ENCODE measurements around the gene DAB2IP.

Gene DAB2IP

DNA sequence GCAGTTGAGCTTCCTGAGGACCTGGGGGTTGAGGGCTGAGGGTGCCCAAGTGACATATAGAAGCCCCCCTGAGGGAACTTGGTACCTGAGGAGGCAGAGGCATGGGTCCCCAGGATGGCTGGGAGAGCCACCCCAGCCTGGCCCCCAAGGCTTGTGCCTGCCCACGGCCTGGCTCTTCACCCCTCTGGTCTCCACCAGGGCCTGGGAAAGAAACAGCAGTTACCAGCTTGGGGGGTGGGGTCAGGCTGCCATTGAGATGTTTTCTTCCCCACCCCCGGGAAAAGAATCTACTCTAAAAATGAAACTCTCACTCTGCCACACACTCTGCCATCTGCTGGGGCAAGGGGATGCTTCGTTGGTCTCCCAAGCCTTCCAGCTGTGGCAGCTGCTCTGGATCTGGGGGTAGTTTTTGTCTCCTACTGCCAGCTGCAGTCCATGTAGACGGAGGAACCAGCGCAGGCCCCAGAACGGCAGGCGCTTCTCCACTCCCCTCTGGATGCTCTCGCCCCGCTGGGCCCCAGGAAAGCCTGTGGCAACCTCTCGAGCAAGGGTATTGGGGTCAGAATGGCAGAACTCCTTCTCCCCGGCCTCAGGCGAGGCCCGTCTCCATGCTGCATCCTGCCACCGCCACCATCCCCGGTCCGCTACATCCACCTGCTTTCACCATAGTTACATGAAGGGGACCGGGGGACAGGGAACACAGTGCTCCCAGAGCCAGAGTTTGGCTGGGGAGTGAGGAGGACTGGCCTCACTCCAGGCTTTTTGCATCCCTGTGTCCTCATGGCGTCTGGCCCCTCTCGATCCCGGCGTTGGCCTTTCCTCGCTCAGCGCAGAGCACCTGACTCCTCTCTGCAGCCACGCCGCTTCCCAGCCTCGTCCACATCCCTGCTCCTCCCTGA is 123.5 kb downstream of the DAB2IP start:
- H3K36me3 ChIP-seq (ENCODE audit: control insufficient read depth, insufficient read depth, low read length): peaks cover 48% of the 10 kb centered on the region
- H3K9me3 ChIP-seq (ENCODE audit: control insufficient read depth, low read length): no peaks in the 10 kb centered on the region
- H3K4me1 ChIP-seq (ENCODE audit: control insufficient read depth, insufficient read depth, low read length): peaks cover 14% of the 10 kb centered on the region
- WGBS, 2 experiments: 94 to 95% methylated on average over 26 of the region's 26 CpGs
- H3K27ac ChIP-seq (ENCODE audit: insufficient read depth, low read depth, low read length, poor library complexity, severe bottlenecking): no peak overlapping the region
- H3K27me3 ChIP-seq (ENCODE audit: control insufficient read depth, insufficient read depth, low read length, poor library complexity, severe bottlenecking): no peaks in the 10 kb centered on the region
- no peak overlapping the region for H3K4me3 ChIP-seq (ENCODE audit: insufficient read depth, low read depth, low read length)

GRCh38 chr9:121776001-121776738 is 124.7 kb downstream of the DAB2IP start:
- Histone ChIP-seq H3K27ac (ENCODE audit: insufficient read depth, low read depth, low read length, poor library complexity, severe bottlenecking) (no peak overlapping the region), H3K4me3 (ENCODE audit: insufficient read depth, low read depth, low read length) (no peak overlapping the region), H3K9me3 (ENCODE audit: control insufficient read depth, low read length) (no peaks in the 10 kb centered on the region), H3K27me3 (ENCODE audit: control insufficient read depth, insufficient read depth, low read length, poor library complexity, severe bottlenecking) (no peaks in the 10 kb centered on the region), H3K36me3 (ENCODE audit: control insufficient read depth, insufficient read depth, low read length) (peaks cover 46% of the 10 kb centered on the region), H3K4me1 (ENCODE audit: control insufficient read depth, insufficient read depth, low read length) (peaks cover 26% of the 10 kb centered on the region)
- 96% methylated on average over 23 of the region's 23 CpGs for WGBS, 2 experiments

DNA sequence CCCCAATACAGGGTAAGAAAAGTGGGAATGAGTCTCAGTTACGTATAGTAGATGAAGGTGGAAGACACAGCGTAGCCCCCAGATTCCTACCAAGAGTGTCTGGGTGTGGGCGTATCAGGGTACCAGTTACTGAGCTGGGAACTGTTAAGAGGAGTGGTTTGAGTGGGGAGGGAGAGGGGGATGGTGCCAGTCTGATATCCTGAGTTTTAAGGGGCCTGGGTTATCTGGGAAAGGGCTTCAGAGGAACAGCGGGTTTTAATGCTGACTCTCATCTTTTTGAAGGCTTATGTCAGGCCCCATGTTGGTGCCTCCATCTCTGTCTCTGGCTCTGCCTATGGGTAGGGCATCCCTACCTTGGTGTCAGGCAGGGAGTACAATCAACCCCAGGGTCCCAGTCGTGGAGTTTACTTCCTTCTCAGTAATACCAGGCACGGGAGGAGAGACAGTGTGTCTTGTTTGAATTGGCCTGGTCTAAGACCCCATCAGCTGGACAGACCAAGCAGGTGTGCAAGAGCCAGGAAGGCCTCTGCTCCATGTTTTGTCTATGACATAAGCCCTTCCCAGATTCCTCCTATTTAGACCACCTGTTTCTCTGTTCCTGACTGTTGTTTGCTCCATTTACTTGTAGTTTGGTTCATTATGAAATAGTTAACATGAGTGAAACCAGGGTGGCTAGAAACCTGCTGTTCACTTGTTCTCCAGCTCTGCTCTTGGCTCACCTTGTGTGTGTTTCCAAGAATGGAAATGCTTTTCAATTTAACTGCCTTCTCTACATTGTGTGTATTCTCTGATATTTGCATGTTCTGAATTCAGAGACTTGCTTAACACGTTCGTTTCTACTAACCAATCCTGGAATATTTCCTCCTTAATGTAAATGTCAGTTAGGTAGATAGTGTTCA is 125.6 kb downstream of the DAB2IP start:
- H3K27ac ChIP-seq (ENCODE audit: insufficient read depth, low read depth, low read length, poor library complexity, severe bottlenecking): no peak overlapping the region
- no peaks in the 10 kb centered on the region for H3K9me3 ChIP-seq (ENCODE audit: control insufficient read depth, low read length)
- peaks cover 44% of the 10 kb centered on the region for H3K36me3 ChIP-seq (ENCODE audit: control insufficient read depth, insufficient read depth, low read length)
- H3K4me3 ChIP-seq (ENCODE audit: insufficient read depth, low read depth, low read length): no peak overlapping the region
- WGBS, 2 experiments: 93 to 95% methylated on average over 6 to 8 of the region's 8 CpGs
- no peaks in the 10 kb centered on the region for H3K27me3 ChIP-seq (ENCODE audit: control insufficient read depth, insufficient read depth, low read length, poor library complexity, severe bottlenecking)
- peaks cover 22% of the 10 kb centered on the region for H3K4me1 ChIP-seq (ENCODE audit: control insufficient read depth, insufficient read depth, low read length)

GRCh38 chr9:121778252-121779225 is 127.1 kb downstream of the DAB2IP start:
- Histone ChIP-seq H3K27ac (ENCODE audit: insufficient read depth, low read depth, low read length, poor library complexity, severe bottlenecking) (peak overlapping the region; percentile 86), H3K4me3 (ENCODE audit: insufficient read depth, low read depth, low read length) (no peak overlapping the region), H3K4me1 (ENCODE audit: control insufficient read depth, insufficient read depth, low read length) (peaks cover 32% of the 10 kb centered on the region), H3K36me3 (ENCODE audit: control insufficient read depth, insufficient read depth, low read length) (peaks cover 46% of the 10 kb centered on the region), H3K9me3 (ENCODE audit: control insufficient read depth, low read length) (no peaks in the 10 kb centered on the region), H3K27me3 (ENCODE audit: control insufficient read depth, insufficient read depth, low read length, poor library complexity, severe bottlenecking) (no peaks in the 10 kb centered on the region)
- WGBS, 2 experiments: 81 to 89% methylated on average over 2 to 3 of the region's 4 CpGs

- Histone ChIP-seq H3K27me3 (ENCODE audit: control insufficient read depth, insufficient read depth, low read length, poor library complexity, severe bottlenecking) (no peaks in the 10 kb centered on the region), H3K36me3 (ENCODE audit: control insufficient read depth, insufficient read depth, low read length) (peaks cover 42% of the 10 kb centered on the region), H3K27ac (ENCODE audit: insufficient read depth, low read depth, low read length, poor library complexity, severe bottlenecking) (peak overlapping the region; percentile 86), H3K4me1 (ENCODE audit: control insufficient read depth, insufficient read depth, low read length) (peaks cover 42% of the 10 kb centered on the region), H3K9me3 (ENCODE audit: control insufficient read depth, low read length) (no peaks in the 10 kb centered on the region), H3K4me3 (ENCODE audit: insufficient read depth, low read depth, low read length) (no peak overlapping the region)
- 52 to 53% methylated on average over 12 to 13 of the region's 13 CpGs for WGBS, 2 experiments
These were observed 128.1 kb downstream of the DAB2IP start for GRCh38 chr9:121779381-121780117.

DNA sequence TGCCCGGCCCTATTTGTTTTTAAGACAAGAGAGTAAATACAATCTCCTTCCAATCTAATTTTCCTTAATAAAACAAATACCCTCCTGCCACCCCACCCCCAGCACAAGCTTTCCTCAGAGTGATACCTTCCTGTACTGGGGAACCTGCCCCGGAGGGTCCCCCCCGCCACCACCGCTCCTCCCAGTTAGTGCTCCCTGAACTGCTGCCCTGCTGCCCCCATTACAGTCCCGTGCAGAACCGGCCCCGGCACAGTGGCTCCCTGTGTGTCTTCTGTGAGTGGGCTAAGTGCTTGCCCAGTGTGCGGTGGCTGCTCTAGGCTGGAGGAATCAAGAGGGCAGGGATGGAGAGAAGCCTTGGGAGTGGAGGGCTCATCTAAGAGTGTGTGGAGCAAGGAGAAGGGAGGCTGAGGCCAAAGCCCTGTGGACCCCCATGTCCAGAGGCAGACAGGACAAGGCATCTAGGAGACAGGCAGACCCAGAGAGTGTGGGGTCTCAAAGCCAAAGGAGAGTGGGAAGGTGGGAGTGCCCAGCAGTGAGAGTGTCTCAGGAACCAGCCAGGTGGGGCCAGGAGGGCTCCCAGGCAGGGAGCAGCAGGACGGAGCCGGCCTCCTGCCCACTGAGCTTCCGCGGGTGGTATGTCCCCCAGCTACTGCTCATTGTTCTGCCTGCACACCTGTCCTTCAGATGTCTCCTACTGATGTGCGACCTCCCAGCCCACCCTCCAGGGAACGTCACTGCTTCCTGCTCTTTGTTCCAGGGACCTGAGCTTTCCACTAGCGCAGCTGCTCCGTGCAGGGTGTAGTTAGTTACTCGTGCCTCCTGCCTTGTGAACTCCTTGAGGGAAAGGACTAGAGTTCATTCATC is 129.0 kb downstream of the DAB2IP start:
- Histone ChIP-seq H3K27me3 (ENCODE audit: control insufficient read depth, insufficient read depth, low read length, poor library complexity, severe bottlenecking) (no peaks in the 10 kb centered on the region), H3K4me1 (ENCODE audit: control insufficient read depth, insufficient read depth, low read length) (peaks cover 51% of the 10 kb centered on the region), H3K9me3 (ENCODE audit: control insufficient read depth, low read length) (no peaks in the 10 kb centered on the region), H3K4me3 (ENCODE audit: insufficient read depth, low read depth, low read length) (no peak overlapping the region), H3K36me3 (ENCODE audit: control insufficient read depth, insufficient read depth, low read length) (peaks cover 35% of the 10 kb centered on the region), H3K27ac (ENCODE audit: insufficient read depth, low read depth, low read length, poor library complexity, severe bottlenecking) (peak overlapping the region; percentile 86)
- 90% methylated on average over 17 of the region's 17 CpGs for WGBS, 2 experiments

GRCh38 chr9:121781145-121781548 is 129.7 kb downstream of the DAB2IP start:
- Histone ChIP-seq H3K27ac (ENCODE audit: insufficient read depth, low read depth, low read length, poor library complexity, severe bottlenecking) (no peak overlapping the region), H3K9me3 (ENCODE audit: control insufficient read depth, low read length) (no peaks in the 10 kb centered on the region), H3K4me3 (ENCODE audit: insufficient read depth, low read depth, low read length) (no peak overlapping the region), H3K4me1 (ENCODE audit: control insufficient read depth, insufficient read depth, low read length) (peaks cover 57% of the 10 kb centered on the region), H3K27me3 (ENCODE audit: control insufficient read depth, insufficient read depth, low read length, poor library complexity, severe bottlenecking) (no peaks in the 10 kb centered on the region), H3K36me3 (ENCODE audit: control insufficient read depth, insufficient read depth, low read length) (peaks cover 27% of the 10 kb centered on the region)
- WGBS, 2 experiments: 96% methylated on average over 8 of the region's 8 CpGs

DNA sequence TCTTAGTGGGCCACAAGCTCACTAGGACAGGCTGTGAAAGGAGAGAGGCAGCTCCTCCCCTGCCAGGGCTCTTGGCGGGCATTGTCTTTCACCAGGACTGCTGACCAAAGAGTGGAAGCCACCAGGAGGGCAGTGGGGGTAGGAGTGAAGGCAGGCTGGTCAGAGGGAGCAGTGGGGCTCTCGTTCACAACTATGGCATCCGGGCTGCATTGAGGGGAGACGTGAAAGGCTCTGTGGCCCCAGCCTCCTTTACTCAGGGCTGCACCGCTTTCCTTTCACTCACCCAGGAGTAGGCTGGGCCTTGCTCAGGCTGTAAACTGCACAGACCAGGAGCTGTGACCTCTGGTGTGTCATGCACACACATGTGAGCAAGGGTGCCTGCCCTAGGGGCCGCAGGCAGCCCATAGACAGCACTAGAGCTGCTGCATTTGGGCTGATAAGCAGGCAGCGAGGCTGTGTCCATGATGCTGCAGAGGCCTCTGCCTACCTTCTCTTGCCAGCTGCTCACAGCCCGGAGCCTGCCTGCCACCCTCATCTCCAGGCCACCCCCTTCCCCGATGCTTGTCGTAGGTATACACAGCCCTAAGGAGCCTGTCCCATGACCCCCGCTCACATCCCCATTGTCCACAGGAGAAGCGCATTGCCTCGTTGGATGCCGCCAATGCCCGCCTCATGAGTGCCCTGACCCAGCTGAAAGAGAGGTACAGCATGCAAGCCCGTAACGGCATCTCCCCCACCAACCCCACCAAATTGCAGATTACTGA is 130.4 kb downstream of the DAB2IP start:
- peaks cover 65% of the 10 kb centered on the region for H3K4me1 ChIP-seq (ENCODE audit: control insufficient read depth, insufficient read depth, low read length)
- 95 to 96% methylated on average over 17 of the region's 17 CpGs for WGBS, 2 experiments
- no peak overlapping the region for H3K27ac ChIP-seq (ENCODE audit: insufficient read depth, low read depth, low read length, poor library complexity, severe bottlenecking)
- H3K27me3 ChIP-seq (ENCODE audit: control insufficient read depth, insufficient read depth, low read length, poor library complexity, severe bottlenecking): no peaks in the 10 kb centered on the region
- no peak overlapping the region for H3K4me3 ChIP-seq (ENCODE audit: insufficient read depth, low read depth, low read length)
- H3K36me3 ChIP-seq (ENCODE audit: control insufficient read depth, insufficient read depth, low read length): peaks cover 20% of the 10 kb centered on the region
- H3K9me3 ChIP-seq (ENCODE audit: control insufficient read depth, low read length): no peaks in the 10 kb centered on the region

Measured in ectodermal cell (in vitro differentiated cells).